Stimulated activated CD4-positive, alpha-beta T cell treated with anti-CD3 and anti-CD28 coated beads, Interleukin-15, amount 100 ng/mL, for 1 hour (primary cell): Measurements from ENCODE around the gene FAM187B.

Experiments used
- DNase-seq, 2 donors: peaks; one replicate each; pipeline ENCODE4 v3.0.0-alpha.2; 2020; ENCODE audit warnings: low read depth in 1 of 2, low spot score in 1 of 2

Gene FAM187B

GRCh38 chr19:35179830-35180229 lies 48.7 kb downstream of the FAM187B start:
- no peak for DNase-seq

- no peak for DNase-seq
Observed at GRCh38 chr19:35178701-35179100, 49.8 kb downstream of the FAM187B start.

GRCh38 chr19:35177377-35178274 lies 50.9 kb downstream of the FAM187B start:
- no peak for DNase-seq

- DNase-seq, result no peak
Observed at GRCh38 chr19:35176181-35176570, 52.4 kb downstream of the FAM187B start.
